GM18507 (cell line): ENCODE measurements around the gene NQO2.
A peak's percentile ranks its signal among the peaks of the same experiment; 100 is the strongest.
"Not testable (repeated sequence)": the region's sequence is repeated elsewhere in the genome, so short reads cannot be mapped to it uniquely, and the experiment has no call there.

Experiments used
- DNase-seq: peaks from one replicate; pipeline ENCODE4 v3.0.0; 2011; ENCODE audit warnings: low read depth; ENCODE audit not compliant: insufficient read length; ENCODE audit errors: extremely low spot score
- FAIRE-seq: peaks from 2 replicates; lab custom pipeline; 2011; peaks lifted over from hg19 to GRCh38; lab: Jason Lieb, UNC

The NQO2 gene

DNA sequence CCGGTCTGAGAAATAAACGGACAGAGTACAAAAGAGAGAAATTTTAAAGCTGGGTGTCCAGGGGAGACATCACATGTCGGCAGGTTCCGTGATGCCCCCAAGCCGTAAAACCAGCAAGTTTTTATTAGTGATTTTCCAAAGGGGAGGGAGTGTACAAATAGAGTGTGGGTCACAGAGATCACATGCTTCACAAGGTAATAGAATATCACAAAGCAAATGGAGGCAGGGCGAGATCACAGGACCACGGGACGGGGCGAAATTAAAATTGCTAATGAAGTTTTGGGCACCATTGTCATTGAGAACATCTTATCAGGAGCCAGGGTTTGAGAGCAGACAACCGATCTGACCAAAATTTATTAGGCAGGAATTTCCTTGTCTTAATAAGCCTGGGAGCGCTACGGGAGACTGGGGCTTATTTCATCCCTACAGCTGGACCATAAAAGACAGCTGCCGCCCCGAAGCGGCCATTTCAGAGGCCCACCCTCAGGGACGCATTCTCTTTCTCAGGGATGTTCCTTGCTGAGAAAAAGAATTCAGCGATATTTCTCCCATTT lies 9.1 kb downstream of the NQO2 start:
- DNase-seq, FAIRE-seq: not testable (repeated sequence)

DNA sequence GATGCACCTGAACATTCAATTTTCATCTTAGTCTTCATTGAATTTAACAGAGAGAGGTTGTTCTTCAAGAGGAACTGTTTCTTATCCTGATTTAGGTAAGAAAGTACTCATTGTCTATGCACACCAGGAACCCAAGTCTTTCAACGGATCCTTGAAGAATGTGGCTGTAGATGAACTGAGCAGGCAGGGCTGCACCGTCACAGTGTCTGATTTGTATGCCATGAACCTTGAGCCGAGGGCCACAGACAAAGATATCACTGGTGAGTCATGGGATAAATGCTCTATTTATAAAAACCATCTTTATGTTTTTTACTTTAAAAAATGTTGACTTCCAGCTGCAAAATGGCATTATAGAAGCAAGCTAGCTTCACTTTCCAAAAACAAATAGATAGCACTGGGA lies 10.2 kb downstream of the NQO2 start:
- FAIRE-seq = no peak
- no peak for DNase-seq

GRCh38 chr6:3011158-3011557 lies 11.5 kb downstream of the NQO2 start:
- no peak for FAIRE-seq
- DNase-seq = no peak

DNA sequence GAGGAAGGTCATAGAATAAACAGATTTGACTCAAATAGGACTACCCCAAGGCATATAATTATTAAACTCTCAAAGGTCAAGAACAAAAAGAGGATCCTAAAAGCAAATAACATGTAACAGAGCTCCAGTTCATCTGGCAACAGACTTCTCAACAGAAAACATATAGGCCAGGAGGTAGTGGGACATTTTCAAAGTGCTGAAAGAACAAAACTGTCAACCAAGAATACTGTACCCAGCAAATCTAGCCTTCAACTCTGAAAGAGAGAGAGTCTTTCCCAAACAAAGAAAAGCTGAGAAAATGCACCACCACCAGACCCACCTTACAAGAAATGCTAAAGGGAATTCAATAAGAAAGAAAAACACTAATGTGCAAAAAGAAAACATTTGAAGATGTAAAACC lies 11.9 kb downstream of the NQO2 start:
- FAIRE-seq (no peak), DNase-seq (no peak)

- DNase-seq (no peak), FAIRE-seq (no peak)
These were observed 13.8 kb downstream of the NQO2 start for GRCh38 chr6:3013486-3013885.

DNA sequence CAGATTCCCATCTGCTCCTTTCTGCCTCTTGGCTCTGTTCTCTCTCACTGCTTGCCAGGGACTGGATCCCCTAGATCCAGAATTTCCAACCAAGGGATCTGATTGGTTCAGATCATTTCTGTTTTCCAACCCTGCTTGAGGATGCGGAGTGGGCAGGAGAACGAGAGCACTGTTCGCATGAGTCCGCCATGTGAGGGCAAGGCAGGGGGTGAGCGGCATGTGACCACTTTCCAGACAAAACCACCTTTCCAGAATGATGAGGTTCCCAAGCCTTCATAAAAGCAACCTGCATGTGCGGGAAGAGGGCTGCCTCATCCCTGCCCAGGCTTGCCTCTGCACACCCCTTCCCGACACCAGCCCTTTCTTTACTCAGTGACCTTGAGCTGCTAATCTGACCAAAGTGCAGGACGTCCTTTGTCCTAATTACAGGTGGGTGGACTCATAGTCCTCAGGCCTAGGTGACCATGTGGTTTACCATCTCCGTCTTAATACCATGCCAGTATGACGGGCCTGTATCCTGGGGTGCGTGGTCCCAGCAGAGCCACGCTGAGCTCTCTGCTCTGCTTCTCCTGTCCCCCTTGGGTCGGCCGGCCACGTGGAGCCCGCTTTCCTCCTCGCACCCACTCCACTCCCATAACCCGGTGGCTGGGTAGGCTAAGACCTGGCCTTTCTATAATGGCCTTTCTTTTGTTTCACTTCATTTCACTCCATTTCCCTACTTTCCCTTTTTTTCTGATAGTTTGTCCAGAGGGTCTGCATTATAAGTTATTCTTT lies 14.4 kb downstream of the NQO2 start:
- FAIRE-seq = no peak
- no peak for DNase-seq

- FAIRE-seq = no peak
- no peak for DNase-seq
These were observed 15.0 kb downstream of the NQO2 start for GRCh38 chr6:3014675-3015066.

GRCh38 chr6:3015144-3015543 lies 15.4 kb downstream of the NQO2 start:
- no peak for FAIRE-seq
- no peak for DNase-seq

DNA sequence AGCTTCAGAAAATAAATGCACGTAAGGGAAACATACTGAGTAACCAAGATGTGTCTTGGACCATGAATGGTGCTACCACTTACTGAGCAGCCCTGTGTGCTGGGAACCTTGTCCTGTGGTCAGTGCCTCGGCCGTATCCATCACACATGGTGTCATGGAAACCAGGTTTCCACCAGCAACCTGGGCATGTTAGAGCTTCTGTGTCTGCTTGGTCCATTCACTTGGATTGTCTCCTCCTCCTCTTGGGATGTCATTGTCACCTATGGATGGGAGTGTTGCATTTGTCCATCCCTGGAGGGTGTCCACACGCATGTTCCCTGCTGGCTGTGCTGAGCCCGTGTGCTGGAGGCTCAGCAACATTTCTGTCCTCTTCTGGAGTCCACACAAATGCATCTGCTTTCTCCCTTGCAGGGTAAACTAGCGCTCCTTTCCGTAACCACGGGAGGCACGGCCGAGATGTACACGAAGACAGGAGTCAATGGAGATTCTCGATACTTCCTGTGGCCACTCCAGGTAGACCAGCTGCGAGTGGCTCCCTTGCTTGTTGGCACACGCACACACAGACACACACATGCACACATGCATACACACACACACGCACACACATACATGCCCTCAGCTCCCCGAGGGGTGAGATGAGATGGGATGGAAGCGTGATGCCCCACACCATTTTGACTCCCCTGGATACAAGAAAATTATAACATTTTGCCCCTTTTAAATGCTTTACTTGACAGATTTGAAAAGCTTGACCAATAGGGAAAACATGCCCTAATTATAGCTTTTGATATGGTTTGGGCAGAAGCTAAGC lies 17.0 kb downstream of the NQO2 start:
- no peak for DNase-seq
- FAIRE-seq = no peak

DNA sequence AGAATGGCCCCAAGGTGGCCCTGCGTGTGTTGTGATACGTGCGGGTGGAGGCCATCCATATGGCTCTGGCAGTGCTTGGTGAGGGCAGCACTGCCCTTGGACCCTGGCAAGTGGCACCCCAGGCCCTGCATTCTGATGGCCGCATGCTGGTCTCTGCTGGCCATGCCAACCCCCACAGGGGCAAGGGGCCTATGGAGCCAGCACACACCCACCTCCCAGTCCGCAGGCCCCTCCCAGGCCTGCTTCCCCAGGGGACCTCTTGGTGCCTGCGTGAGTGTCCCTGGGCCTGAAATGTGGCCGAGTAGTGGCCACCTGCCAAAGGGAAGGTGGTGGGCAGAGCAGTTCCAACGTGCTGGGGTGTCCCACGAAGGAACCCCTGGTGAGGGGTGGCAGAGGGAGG lies 17.6 kb downstream of the NQO2 start:
- no peak for FAIRE-seq
- no peak for DNase-seq

DNA sequence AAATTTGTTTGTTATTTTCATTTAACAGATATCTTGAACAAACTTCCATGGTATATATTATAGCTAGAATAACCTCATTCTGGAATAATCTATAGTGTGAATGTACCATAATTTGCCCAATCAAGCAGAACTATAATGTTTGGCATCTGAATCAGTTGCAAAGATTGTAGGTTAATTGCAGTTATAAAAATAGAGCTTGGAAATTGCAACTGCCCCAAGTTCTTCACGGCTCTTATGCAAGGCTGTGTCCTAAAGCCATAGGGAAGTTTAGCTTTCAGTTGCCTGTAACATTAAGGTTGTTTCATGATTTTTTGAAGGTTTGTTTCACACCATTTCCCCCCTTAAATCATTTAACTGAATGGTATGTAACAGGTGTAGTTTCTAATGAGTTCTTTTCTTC lies 19.4 kb downstream of the NQO2 start:
- DNase-seq = no peak
- FAIRE-seq = no peak

DNA sequence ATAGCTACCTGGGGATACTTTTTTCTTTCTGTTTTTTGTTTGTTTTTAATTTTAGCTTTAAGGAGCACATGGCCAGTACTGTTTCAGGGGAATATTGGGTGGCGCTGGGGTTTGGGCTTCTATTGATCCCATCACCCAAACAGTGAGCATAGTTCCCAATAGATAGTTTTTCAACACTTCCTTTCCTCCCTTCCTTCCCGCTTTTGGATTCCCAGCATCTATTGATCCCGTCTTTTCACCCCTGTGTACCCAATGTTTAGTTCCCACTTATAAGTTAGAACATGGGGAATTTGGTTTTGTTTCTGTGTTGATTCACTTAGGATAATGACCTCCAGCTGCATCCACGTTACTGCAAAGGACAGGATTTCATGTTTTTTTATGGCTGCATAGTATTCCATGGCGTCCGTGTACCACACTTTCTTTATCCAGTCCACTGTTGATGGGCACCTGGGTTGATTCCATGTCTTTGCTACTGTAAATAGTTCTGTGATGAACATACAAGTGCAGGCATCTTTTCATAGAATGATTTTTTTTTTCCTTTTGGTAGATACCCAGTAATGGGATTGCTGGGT lies 20.1 kb downstream of the NQO2 start:
- FAIRE-seq (no peak), DNase-seq (no peak)

- DNase-seq, FAIRE-seq: not testable (repeated sequence)
These were observed 21.4 kb downstream of the NQO2 start for GRCh38 chr6:3020976-3021598.

GRCh38 chr6:3022765-3023662 lies 23.3 kb downstream of the NQO2 start:
- DNase-seq (no peak), FAIRE-seq (no peak)

DNA sequence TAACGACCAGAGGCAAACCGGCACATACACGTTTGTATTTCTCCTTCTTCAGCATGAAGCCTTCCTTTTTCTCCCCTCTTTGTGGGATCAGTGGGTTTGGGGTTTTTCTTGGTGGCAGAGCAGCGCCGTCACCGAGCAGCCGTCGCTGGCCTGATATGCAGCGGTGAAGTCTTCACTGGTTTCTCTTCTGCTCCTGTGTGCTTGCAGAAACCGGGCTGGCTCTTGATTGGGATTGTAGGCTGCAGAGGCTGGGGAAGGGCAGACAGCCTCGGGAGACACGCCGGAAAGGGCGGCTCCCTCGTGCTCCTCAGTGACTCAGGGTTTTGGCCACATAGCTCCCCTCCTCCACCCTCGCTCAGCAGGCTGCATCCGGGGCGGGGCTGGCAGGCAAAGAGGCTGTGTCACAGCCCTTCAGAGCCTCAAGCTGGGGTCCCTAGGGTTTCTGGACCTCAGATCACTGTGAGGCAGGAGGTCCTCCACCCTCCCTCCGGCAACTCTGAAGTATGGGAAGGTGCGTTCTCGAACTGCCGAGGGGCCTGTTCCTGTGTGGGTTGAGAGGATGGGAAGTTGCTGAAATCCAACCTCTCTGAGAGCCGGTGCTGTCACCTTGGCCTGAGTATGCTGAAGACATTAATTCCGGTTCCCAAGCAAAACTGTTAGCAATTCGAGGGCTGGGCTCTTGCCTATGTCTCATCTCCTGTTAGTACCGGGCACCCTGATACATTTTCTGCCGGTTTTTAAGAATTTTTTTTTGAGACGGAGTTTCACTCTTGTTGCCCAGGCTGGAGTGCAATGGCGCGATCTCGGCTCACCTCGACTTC lies 24.2 kb downstream of the NQO2 start:
- DNase-seq (peak; percentile 73), FAIRE-seq (peak; percentile 94)

DNA sequence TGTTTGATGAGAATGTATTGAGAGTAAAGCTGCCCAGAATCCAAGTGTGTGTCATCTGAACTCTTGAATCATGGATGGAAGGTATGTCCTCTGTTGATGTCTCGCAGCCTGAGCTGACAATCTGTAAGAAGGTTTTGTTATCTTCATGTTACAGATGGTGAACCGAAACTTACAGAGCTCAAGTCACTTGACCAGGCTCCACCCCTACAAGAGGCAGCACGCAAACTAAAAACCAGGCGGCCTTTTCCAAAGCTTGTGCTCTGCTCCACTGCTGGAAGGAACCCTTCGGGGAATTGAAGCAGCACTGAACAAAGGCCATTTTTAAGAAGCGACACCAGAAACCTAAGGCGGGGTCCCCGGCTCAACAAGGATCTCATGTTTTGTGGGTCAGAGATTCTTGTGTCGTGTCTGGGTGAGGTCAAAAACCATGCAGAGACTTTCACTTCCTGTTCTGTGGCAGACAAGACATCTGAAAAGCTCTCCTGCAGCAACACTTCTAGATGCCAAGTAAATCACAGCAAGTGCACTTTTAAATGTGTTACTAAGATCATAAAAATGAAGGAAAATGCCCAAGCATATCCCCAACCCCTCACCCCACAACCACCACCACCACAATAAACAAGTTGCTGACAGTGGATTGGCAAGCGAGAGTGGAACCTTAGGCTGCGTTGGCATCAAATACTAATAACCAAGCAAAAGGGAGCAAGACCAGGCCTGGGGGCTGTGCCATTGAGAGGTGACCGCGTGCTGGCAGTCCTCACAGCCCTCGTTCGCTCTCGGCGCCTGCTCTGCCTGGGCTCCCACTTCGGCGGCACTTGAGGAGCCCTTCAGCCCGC lies 27.3 kb downstream of the NQO2 start:
- DNase-seq (peak; percentile 57), FAIRE-seq (peak; percentile 90)

DNA sequence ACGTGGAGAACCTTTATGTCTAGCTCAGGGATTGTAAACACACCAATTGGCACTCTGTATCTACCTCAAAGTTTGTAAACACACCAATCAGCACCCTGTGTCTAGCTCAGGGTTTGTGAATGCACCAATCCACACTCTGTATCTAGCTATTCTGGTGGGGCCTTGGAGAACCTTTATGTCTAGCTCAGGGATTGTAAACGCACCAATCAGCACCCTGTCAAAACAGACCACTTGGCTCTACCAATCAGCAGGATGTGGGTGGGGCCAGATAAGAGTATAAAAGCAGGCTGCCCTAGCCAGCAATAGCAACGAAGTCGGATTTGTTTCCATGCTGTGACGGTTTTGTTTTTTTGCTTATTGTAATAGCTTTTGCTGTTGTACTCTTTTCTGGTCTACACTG lies 28.5 kb downstream of the NQO2 start:
- DNase-seq, FAIRE-seq: not testable (repeated sequence)
